T follicular helper cell (primary cell): ENCODE measurements around the gene RCAN1.

Experiments
- DNase-seq: peaks from one replicate; pipeline ENCODE4 v3.0.0-alpha.2; 2020; ENCODE audit warnings: low read depth
- total RNA-seq, 2 experiments: gene quantifications; one replicate each; lab custom pipeline; 2026; lab: John Stamatoyannopoulos, UW

RCAN1 gene
- 10.8 to 11.4 reads per million in 2 experiments for total RNA-seq

DNA sequence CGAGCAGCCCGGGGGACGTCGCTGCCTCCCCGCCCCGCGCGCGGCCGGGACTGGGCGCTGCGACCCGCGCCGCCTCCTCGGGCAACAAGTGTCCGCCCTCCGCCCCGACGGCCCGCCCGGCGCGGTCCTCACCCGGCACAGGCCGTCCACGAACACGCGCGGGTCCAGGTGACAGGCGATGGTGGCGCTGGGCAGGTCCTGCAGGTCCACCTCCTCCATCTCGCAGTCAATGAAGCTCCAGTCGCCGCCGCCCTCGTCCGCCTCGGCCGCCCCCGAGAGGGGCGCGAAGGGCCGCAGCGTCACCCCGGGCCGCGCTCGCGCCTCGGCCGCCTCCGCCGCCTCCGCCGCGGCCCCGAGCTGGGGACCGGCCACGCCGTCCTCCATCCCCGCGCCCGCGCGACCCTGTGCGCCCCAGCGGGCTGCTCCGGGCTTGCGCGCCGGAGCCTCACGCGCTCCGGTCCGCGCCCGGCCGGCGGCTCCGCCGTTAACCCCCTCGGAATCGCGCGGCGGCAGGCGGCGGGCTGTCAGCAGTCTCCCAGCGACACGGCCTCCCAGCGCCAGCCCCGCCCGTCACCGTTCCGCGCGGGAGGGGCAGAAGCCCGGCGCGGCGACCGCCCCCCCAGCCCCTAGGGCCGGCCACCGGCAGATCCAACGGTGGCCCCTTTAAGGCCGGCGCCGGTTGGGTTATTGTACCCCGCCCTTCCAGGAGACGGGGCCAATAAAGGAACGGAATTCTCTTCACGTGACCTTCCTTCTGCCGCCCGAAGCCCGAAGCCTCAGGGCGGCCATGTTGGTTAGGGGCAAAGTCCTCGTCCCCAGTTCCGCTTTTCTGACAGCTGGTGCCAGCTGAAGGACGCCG, at the start of gene RCAN1:
Gene RCAN1 (minus strand): TSS at position 486 of the 859 bp plus-strand sequence. CDS start 102 bp downstream, at position 384.
- DNase-seq, result peak; percentile 77

DNA sequence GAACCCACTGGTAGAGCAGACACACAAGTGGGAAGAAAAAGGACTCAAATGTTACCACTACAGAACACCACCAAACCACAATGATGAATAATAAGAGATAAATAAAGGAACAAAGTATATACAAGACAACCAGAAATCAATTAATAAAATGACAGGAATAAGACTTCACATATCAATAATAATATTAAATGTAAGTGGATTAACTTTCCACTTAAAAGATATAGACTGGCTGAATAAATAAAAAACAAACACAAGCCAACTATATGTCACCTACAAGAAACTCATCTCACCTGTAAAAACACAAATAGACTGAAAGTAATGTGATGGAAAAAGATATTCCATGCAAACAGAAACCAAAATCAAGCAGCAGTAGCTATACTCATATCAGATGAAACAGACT, 46.9 kb upstream of the RCAN1 start:
- no peak for DNase-seq

- DNase-seq, result no peak
Measured at GRCh38 chr21:34653522-34653921, 38.6 kb upstream of the RCAN1 start.

DNA sequence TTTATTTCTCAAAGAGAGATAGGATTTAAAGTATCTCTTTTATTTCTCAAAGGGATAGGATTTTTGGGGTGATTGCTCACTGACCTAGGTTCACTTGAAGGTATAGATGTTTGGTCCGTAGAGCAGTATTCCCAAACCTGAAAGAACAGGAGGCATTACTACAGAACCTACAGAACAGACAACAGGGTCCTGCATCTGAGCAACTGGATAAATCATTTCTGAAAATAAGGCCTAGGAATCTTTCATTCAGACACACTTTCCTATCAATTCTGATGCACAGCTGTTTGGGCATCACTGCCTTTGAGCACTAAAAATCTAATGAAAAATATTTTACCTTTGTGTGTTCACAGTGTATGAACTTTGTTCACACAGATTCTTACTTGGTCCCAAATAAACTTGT, 36.7 kb upstream of the RCAN1 start:
- DNase-seq, result no peak

DNA sequence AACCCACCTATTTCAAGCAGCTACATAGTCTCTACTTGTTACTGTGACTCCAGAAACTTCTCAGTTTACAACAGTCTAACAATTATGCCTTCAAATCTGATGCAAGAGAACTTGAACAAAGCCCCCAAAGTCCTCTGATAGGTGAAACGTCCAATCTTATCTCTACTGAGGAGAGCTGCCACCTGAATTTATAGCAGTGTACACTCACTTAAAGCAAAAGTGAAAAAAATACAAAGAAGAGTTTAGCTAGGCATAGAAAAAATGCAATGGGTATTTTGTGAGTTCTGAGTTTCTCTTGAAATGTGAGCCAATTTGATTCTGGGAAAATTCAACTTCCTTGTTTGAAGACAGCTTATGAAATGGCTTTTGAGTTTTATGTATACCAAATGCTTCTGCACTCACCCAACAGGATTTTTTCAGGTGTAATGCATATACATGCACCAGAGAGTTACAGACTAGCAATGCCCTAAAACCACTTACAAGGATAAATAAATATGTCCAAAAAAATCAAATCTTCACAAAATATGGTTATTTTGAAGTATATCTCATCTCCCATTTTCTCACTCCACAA, 36.0 kb upstream of the RCAN1 start:
- no peak for DNase-seq

GRCh38 chr21:34649400-34649799, 34.5 kb upstream of the RCAN1 start:
- no peak for DNase-seq

DNA sequence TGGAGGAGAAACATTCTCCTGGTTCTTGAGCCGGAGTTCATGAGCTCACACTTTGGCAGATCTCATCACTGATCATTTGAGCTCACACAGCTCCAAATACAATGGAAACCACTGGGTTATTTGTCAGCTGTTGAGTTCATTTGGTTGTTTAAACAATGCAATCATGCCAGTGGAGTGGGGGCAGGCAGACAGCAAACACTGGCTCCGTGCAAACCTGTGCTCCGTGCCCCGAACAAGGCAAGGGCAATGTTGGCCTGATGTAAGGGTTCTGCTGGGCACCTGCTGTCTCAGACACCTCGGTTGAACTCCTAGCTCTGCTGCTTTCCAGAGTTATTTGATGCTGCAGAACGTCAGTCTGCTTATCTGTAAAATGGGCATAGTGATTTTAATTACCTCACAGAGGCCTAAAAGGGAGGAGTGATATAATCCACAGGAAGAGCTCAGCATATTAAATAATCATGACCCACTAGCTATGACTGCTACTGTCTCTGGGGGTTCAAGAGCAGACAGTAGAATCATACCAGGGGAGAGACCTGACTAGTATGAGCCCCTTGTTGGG, 33.9 kb upstream of the RCAN1 start:
- no peak for DNase-seq

DNA sequence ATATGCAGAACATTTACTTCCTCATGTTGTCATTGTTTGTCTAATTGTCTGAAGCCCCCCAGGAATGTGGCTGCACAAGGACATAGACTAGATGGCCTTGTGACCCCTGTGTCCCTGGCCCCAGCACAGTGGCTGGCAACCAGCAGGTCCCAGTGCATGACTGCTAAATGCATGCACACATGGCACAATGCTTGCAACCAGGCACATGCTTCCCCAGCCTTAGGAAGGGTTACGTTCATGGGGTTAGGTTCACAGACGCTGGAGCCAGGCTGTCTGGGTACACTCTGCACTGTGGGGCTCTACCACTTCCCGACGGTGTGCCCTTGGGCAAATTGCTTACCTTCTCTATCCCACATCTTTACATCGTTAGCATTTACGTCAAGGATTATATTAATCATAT, 32.6 kb upstream of the RCAN1 start:
- no peak for DNase-seq

DNA sequence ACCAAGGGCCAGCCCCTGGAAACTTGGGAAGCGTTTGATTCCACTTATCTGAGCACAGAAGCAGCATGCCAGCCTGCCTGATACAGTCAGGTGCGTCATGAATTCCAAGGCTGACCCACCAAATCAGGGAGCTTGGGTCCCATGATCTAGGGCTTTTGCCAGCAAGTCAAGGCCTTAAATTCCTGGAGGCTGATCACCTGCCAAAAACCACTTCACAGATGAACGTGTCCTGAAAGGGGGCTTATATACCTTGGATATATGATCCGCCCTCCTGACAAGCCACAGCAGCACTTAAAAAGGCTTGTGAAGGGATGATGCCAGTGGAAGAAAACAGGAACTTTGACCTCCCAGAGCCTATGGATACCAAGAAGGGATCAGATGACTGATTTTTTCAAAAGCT, 29.9 kb upstream of the RCAN1 start:
- no peak for DNase-seq

GRCh38 chr21:34642211-34643075, 27.5 kb upstream of the RCAN1 start:
- DNase-seq, result no peak

- DNase-seq, result no peak
Measured at GRCh38 chr21:34640858-34641257, 25.9 kb upstream of the RCAN1 start.

- DNase-seq, result no peak
Measured at GRCh38 chr21:34639882-34640788, 25.2 kb upstream of the RCAN1 start.

- no peak for DNase-seq
Measured at GRCh38 chr21:34639250-34639649, 24.3 kb upstream of the RCAN1 start.

DNA sequence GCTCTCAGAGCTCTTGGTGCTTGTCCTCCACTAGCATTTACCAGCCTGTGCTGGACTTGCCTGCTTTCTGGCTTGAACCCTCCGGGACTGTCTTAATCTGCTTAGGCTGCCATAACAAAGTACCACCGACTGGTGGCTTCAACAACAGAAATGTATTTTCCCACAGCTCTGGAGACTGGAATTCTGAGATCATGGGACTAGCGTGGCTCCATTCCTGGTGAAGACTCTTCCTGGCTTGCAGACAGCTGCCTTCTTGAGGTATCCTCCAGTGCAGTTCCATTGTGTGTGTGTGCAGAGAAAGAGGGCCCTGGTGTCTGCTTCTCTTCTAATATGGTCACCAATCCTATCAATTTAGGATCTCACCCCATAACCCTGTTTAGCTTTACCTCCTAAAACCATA, 22.0 kb upstream of the RCAN1 start:
- no peak for DNase-seq

DNA sequence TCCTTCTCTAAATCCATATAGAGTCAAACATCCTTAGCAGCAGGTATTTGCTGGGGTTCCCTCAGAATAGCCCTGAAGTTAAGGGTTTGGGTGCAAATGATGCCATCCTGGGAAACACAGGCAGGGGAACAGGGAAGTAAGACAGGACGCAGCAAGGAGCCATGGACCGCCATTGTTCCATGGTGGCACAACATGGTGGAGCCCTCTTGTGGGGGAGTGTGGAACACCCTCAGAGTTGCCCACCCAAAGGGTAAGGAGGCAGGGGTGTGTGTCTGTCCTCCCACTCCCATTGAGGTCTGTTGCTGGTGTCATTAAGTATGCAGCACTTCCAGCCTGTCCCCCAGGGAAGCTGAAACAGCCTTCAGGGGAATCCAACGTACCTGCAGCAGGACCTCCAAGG, 20.4 kb upstream of the RCAN1 start:
- no peak for DNase-seq

- no peak for DNase-seq
Measured at GRCh38 chr21:34632498-34632897, 17.6 kb upstream of the RCAN1 start.

GRCh38 chr21:34630536-34631143, 15.7 kb upstream of the RCAN1 start:
- no peak for DNase-seq

GRCh38 chr21:34626131-34626530, 11.2 kb upstream of the RCAN1 start:
- DNase-seq, result no peak

GRCh38 chr21:34625030-34625593, 10.2 kb upstream of the RCAN1 start:
- DNase-seq, result no peak

DNA sequence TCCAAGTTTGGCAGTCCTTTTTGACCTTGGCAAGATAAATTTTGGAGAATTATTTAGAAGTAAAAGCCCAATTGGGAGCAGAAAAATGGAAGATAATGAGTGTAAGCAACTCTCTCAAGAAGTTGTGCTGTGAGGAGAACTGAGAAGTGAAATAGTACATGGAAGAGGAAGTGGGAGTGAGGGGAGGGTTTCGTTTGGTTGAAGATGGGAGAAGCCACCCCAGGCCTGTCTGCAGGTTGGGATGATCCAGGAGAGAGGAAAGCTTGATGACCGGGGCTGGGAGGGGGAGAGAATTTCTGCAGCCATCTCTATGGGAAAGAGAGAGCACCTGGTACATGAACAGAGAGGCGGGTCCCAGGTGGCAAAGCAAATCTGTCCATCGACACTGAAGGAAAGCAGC, 8.6 kb upstream of the RCAN1 start:
- DNase-seq, result no peak
